IPS-20b (cell line): ENCODE results near the gene DUOXA2.
A peak's percentile ranks its signal among the peaks of the same experiment; 100 is the strongest.
"Not testable (repeated sequence)": the region's sequence is repeated elsewhere in the genome, so short reads cannot be mapped to it uniquely, and the experiment has no call there.

Experiments used
- H3K27ac ChIP-seq: one replicate; pipeline ENCODE4 v1.5.1; 2013; ENCODE audit warnings: low read length
- H3K27me3 ChIP-seq: 2 replicates; pipeline ENCODE4 v1.6.1; 2013; ENCODE audit warnings: mild to moderate bottlenecking, low read length, inconsistent platforms; ENCODE audit not compliant: insufficient read depth
- H3K36me3 ChIP-seq: 2 replicates; pipeline ENCODE4 v1.6.1; 2013; ENCODE audit warnings: low read depth, mild to moderate bottlenecking, inconsistent platforms, low read length, moderate library complexity; ENCODE audit not compliant: insufficient read depth
- H3K4me1 ChIP-seq: 2 replicates; pipeline ENCODE4 v1.6.1; 2013; ENCODE audit warnings: mild to moderate bottlenecking, control low read depth, inconsistent platforms, low read length, moderate library complexity; ENCODE audit not compliant: insufficient read depth
- H3K4me3 ChIP-seq: 2 replicates; pipeline ENCODE4 v1.5.1; 2013; ENCODE audit warnings: mild to moderate bottlenecking, low read length, inconsistent platforms
- H3K9ac ChIP-seq: 2 replicates; pipeline ENCODE4 v1.6.1; 2013; ENCODE audit warnings: low read depth, mild to moderate bottlenecking, inconsistent platforms, low read length, moderate library complexity
- H3K9me3 ChIP-seq: 2 replicates; pipeline ENCODE4 v1.6.1; 2013; ENCODE audit warnings: mild to moderate bottlenecking, low read depth, low read length, inconsistent platforms; ENCODE audit not compliant: insufficient read depth

The DUOXA2 gene

GRCh38 chr15:45132844-45133560 is 18.9 kb downstream of the DUOXA2 start:
- no peak overlapping the region for H3K9ac ChIP-seq
- H3K4me1 ChIP-seq: no peaks in the 10 kb centered on the region; the same call in 1 of the 2 replicates
- H3K4me3 ChIP-seq: no peak overlapping the region
- H3K9me3 ChIP-seq: no peaks in the 10 kb centered on the region; the same call in 1 of the 2 replicates
- H3K27ac ChIP-seq: no peak overlapping the region
- peaks cover 94% of the 10 kb centered on the region for H3K27me3 ChIP-seq
- H3K36me3 ChIP-seq: no peaks in the 10 kb centered on the region

GRCh38 chr15:45133561-45133920 is 19.4 kb downstream of the DUOXA2 start:
- Histone ChIP-seq H3K9ac (no peak overlapping the region), H3K4me1 (no peaks in the 10 kb centered on the region; the same call in 1 of the 2 replicates), H3K27ac (no peak overlapping the region), H3K36me3 (no peaks in the 10 kb centered on the region), H3K9me3 (no peaks in the 10 kb centered on the region; the same call in 1 of the 2 replicates), H3K27me3 (peaks cover 94% of the 10 kb centered on the region), H3K4me3 (no peak overlapping the region)

- H3K4me1 ChIP-seq: no peaks in the 10 kb centered on the region
- H3K4me3 ChIP-seq: no peak overlapping the region
- H3K9me3 ChIP-seq: no peaks in the 10 kb centered on the region
- H3K9ac ChIP-seq: no peak overlapping the region
- H3K27ac ChIP-seq: no peak overlapping the region
- H3K36me3 ChIP-seq: no peaks in the 10 kb centered on the region
- peaks cover 89% of the 10 kb centered on the region for H3K27me3 ChIP-seq
Measured at GRCh38 chr15:45134046-45134445, 19.9 kb downstream of the DUOXA2 start.

GRCh38 chr15:45134682-45135604 is 20.8 kb downstream of the DUOXA2 start:
- Histone ChIP-seq H3K36me3 (no peaks in the 10 kb centered on the region), H3K9ac (no peak overlapping the region), H3K27ac (no peak overlapping the region), H3K27me3 (peaks cover 80% of the 10 kb centered on the region), H3K4me3 (peak overlapping the region; percentile 40; the same call in 1 of the 2 replicates), H3K4me1 (no peaks in the 10 kb centered on the region), H3K9me3 (no peaks in the 10 kb centered on the region)

- H3K9me3 ChIP-seq, H3K4me1 ChIP-seq, H3K27ac ChIP-seq, H3K36me3 ChIP-seq, H3K9ac ChIP-seq: not testable (repeated sequence)
- Histone ChIP-seq H3K4me3 (peak overlapping the region; percentile 46; the same call in 1 of the 2 replicates), H3K27me3 (peaks cover 71% of the 10 kb centered on the region)
Measured at GRCh38 chr15:45135705-45136377, 21.7 kb downstream of the DUOXA2 start.

GRCh38 chr15:45136378-45136764 is 22.2 kb downstream of the DUOXA2 start:
- H3K9ac ChIP-seq: no peak overlapping the region
- H3K27ac ChIP-seq: no peak overlapping the region
- H3K4me3 ChIP-seq: peak overlapping the region; percentile 46; the same call in 1 of the 2 replicates
- H3K36me3 ChIP-seq: no peaks in the 10 kb centered on the region
- H3K9me3 ChIP-seq: no peaks in the 10 kb centered on the region
- peaks cover 65% of the 10 kb centered on the region for H3K27me3 ChIP-seq
- no peaks in the 10 kb centered on the region for H3K4me1 ChIP-seq

GRCh38 chr15:45137703-45138102 is 23.6 kb downstream of the DUOXA2 start:
- H3K9ac ChIP-seq: no peak overlapping the region
- no peaks in the 10 kb centered on the region for H3K9me3 ChIP-seq
- no peaks in the 10 kb centered on the region for H3K4me1 ChIP-seq
- H3K27me3 ChIP-seq: peaks cover 52% of the 10 kb centered on the region
- no peaks in the 10 kb centered on the region for H3K36me3 ChIP-seq
- no peak overlapping the region for H3K27ac ChIP-seq
- H3K4me3 ChIP-seq: no peak overlapping the region

- no peaks in the 10 kb centered on the region for H3K36me3 ChIP-seq
- H3K27me3 ChIP-seq: peaks cover 40% of the 10 kb centered on the region
- H3K9me3 ChIP-seq: no peaks in the 10 kb centered on the region
- no peak overlapping the region for H3K9ac ChIP-seq
- no peaks in the 10 kb centered on the region for H3K4me1 ChIP-seq
- no peak overlapping the region for H3K27ac ChIP-seq
- H3K4me3 ChIP-seq: no peak overlapping the region
Measured at GRCh38 chr15:45138814-45139765, 25.0 kb downstream of the DUOXA2 start.

- Histone ChIP-seq H3K4me1 (no peaks in the 10 kb centered on the region), H3K4me3 (no peak overlapping the region), H3K36me3 (no peaks in the 10 kb centered on the region), H3K9ac (no peak overlapping the region), H3K27me3 (peaks cover 39% of the 10 kb centered on the region), H3K9me3 (no peaks in the 10 kb centered on the region), H3K27ac (no peak overlapping the region)
Measured at GRCh38 chr15:45139770-45140169, 25.6 kb downstream of the DUOXA2 start.

- no peaks in the 10 kb centered on the region for H3K36me3 ChIP-seq
Measured at GRCh38 chr15:45140557-45141250, 26.6 kb downstream of the DUOXA2 start.

More at GRCh38 chr15:45140557-45141250, 26.6 kb downstream of the DUOXA2 start:
- Histone ChIP-seq H3K27me3 (peaks cover 30% of the 10 kb centered on the region), H3K4me3 (no peak overlapping the region), H3K27ac (no peak overlapping the region), H3K4me1 (no peaks in the 10 kb centered on the region), H3K9ac (no peak overlapping the region), H3K9me3 (no peaks in the 10 kb centered on the region)
